Measurements from ENCODE around the gene ASPN.

The ASPN gene

DNA sequence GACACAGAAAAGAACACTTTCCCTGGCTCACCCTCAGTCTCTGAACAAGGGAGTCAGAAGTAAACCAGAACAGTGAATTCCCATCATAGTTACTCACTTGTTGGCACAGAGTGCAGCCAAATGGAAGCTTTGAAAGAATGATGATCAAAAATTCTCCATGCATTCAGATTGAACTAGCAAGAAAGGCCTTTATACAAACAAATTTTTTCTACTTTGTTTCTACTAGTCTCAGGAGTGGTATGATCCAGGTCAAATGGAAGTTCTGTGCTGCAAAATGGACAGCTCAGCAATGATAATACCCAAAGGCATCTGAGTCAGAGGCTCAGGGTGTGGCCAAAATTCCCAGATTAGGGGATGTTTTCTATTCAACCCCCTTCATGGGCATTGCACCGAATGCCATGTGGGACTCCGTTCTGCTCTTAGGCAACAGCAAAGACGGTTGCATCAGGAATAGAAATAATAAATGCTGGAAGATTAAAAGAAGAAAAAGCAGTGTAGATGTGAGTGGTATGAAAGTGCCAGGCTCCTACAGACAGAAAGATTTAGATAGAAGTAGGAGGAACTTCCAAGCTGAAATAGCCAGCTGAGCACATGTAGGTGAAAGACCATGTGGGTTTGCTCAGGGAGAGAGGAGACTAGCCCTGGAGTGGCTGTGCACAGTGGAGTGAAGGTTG, 24.0 kb upstream of the ASPN start:
- DNase-seq (ENCODE audit: low read depth, low spot score), result no peak

DNA sequence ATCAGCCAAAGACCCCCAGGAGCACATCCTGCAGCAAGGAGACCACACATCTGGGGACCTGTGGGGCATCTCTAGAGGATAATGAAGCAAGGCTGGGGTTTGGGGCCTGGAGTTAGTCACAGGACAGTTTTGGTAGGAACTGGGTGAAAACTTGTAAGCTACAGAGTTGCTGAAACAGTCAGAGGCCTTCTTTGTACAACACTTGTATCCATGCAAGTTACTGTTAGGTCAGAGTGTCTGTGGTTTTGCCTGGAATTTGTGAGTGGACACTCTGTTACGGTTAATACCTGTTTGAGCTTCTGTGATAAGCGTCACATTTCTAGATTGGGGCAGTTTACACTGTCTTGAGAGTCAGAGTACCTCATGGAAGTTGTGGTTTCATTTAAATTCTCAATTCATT, 22.6 kb upstream of the ASPN start:
- no peak for DNase-seq (ENCODE audit: low read depth, low spot score)

DNA sequence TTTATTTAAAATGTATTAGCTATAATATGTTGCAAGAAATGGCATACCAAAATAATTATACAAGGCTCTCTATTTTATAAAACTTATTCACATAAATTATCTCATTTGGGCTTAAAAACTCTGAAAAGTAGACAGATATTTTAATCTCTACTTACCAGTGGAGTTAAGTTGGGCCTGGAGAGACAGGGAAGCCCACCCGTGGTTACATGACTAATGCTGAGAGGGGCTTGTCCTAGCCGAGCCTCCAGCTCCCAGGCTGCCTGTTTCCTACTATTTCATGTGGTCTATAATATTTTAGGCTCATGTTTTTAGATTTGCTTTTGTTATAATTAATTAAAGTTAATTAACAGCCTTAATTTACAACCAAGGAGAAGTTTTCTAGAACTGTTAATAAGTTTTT, 20.9 kb upstream of the ASPN start:
- no peak for DNase-seq (ENCODE audit: low read depth, low spot score)

DNA sequence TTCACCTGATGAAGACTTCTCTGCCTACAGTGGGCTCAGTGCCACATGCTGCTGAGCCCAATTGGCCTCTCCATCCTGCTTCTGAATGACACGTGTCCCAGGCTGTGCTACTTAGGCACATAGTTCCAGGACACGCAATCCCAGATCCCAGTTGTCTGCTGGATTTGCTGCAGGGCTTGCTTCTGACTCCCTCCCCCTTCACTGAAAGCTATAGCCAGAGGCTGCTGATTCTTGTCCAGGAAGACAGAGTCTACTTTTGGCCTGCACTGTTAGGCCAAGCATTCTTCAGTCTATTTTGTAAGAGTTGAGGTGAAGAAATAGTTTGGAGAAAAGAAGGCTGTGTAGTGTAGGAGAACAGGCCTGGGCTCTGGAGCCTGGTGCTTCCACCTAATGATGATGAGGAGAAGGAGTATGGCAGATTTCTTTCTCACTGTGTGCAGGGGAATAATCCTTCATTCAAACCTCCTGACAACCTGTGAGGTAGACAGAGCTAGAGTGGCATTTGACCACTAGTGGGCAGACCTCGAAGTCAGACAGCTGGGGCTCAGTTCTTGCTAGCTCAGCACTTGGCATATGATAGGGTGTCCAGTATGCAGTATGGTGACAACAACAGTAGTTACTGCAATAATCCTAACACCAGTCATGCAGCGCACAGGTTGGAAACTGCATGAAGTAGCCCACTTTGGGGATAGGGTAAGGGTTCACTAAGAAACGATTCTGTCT, 19.5 kb upstream of the ASPN start:
- no peak for DNase-seq (ENCODE audit: low read depth, low spot score)

DNA sequence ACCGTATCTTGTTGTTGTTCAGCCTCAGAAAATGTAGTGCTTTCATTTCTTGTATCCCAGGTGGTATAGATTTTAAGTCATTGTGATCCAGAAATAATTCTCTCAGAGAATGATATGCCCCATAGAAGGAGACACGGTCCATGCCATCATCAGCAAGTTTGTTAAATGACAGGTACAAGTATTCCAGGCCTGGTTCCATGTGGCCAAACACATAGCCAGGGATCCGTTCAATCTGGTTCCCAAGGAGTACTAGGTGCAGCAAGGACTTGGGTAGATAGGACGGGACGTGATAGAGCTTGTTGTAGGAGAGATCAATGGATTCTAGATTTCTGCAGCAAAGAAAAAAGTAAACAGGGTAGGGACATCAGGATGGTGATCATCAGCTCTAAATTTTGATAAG, 18.4 kb upstream of the ASPN start:
- DNase-seq (ENCODE audit: low read depth, low spot score), result no peak

DNA sequence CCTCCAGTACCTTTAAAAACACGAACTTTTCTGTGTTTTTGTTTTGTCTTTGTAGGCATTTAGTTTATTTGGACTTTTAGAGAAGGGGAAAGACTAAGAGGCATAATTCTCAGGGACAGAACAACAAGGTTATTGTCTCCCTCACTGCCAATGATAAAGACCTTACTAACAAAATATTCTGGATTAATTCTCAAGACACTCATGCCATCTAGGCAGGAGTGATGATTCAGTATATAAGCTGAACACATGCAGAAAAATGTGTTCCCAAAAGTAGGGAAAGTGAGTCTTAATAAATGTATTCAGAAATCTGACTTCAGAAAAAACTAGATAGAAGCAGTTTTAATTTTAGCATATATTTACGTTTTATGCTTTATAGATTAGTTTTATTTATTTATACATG, 17.4 kb upstream of the ASPN start:
- DNase-seq (ENCODE audit: low read depth, low spot score), result no peak

DNA sequence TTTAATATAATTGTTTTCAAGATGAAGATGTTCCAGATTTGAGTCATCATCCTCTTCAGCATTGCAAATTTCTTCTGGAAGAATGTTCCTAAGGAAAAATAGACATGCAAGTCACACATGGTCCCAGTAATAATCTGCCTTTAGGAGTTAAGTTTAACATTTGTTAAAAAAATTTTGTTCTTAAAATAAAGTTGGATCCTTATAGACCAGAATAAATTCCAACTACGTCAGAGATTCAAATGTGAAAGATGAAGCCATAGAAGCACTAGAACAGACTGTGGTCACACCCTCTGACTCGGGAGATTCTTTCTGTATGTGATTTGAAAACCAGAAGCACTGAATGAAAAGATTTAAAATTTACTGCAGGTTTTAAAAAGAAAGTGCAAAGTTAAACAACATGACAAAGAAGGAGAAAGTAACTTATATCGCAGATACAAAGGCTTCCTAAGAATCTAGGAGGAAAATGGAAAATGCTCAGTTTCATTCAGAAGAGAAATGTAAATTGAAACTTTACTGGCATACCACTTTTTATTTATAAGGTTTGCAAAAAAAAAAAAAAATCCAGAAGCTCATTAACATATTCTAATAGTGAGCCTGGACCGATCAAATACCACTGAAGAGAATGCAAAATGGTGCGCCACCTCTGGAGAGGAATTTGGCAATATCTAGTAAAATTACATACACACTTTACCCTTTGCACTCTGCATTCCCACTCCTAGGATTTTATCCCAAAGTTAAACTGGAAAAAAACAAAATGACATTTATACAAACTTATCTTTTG, 14.3 kb upstream of the ASPN start:
- DNase-seq (ENCODE audit: low read depth, low spot score), result no peak

DNA sequence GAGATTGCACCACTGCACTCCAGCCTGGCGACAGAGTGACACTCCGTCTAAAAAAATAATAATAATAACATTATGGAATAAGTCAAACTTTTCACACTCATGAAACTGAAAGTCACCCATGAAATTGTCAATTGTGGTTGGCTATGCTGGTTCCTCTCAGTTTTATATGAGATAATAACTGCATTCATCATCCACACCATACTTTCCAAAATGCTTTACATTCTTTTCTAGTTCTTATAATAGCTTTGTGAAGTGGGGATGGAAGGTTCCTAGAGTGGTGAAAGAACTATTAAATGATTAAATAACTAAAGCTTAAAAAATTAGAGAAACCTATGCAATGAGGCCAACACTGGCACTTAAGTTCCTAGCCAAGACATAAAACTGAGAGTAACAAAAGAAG, 12.6 kb upstream of the ASPN start:
- DNase-seq (ENCODE audit: low read depth, low spot score), result no peak

DNA sequence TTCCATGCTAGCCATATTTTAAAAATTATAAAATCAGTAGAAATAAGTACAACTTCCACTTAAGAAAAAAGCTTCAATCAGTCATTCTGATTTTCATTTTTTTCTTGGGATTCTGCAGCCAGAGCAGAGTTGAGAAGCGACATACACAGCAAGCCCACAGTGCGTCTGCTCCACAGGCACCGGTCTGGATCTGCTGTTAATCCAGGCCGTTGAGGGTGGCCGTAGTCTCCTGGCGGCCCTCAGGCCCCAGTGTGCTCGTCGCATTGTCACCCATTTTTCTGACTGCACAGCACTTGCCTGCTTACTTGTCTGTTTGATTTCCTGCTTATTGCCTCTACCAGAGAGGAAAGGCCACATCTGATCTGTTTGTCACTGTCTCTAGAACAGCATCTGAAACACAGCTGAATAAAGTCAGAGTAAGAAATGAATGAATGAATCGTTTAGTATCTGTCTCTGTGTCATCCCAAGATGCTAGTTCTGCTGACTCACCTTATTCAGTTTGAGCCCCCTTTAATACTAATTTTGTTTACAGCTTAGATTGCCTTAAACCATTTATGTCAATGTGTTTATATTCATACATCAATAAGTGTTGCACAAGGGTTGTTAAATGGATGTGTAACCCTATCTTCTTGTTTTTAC, 11.6 kb upstream of the ASPN start:
- no peak for DNase-seq (ENCODE audit: low read depth, low spot score)

DNA sequence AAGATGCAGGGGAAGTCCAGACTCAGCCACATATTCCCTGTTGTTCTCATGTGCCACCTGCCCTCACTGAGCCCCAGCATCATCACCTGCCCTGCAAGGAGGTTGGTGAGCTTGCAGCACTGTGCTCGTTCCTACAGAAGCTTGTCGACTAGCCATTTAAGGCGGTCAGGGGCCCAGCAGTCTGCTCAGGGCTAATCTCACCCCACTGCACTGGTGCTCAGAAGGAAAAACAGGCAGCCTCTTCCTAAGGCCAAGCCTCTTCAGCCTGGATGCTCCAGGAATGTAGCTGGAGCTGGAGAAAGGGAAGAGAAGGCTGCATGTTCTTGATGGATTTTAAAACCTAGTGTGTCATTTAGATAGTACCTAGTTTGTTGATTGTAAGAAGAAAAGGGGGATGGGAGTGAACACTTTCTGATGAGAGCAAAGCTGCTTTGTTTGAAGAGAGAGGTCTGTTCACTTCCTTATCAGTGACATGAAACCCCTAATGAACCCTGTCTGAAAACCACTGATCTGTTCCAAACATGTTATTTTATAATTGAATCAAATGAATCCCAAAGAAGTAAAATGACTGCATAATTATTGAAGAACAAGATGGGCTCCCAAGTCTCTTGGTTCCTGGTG, 10.6 kb upstream of the ASPN start:
- DNase-seq (ENCODE audit: low read depth, low spot score), result no peak

DNA sequence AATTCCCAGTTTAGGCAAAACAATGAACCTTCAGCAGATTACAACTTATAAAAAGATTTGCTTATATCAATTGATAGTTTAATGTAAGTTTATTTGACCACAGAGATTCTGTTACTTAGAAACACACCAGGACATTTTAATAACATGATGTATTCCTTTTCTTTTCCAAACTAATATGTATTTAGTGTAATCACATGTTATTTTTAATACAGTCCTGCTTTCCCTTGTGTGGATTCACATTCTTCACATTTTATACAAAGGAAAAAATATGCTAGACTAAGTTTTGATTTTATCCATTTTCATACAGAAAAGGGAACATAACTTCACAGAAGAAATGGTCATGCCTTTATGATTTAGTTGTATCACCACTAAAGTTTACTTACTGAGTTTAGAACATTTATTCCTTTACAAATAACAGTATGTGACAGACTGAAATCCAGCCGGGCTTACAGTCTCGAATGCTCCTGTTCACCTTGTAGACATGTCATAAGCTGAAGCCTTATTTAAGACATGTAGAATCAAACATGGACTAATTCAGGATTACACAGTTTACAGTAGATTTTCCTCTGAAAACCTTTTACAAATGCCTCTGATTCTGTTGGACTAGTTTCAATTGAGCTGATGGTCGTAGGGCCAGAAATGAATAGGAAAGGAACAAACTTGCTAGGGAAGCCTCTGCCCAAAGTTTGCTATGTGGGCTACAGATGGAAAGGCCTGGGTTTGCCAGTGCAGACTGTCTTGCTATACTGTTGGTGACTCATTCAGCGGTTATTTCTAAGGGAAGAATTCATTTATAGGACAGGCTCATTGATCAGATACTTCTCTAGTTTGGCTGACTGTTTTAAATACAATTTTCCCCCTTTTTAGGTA, 6.6 kb upstream of the ASPN start:
- DNase-seq (ENCODE audit: low read depth, low spot score), result no peak

DNA sequence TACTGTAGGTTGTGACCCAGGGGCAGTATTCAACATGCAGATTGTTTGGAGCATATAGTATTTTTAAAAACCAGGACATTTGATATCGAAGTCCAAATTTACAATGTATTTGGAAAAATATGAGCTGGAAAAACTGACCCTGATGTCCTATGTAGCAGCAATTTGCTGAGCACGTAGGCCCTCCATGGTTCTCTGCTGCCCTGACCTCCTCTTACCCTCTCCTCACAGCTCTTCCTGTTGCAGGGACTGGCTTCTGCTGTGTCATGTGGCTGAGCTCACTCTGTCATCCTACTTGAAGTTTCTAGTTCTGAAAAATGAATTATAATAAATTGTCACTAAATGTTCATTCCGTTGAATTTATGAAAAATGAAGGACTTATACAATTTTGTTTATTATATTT, 4.1 kb upstream of the ASPN start:
- DNase-seq (ENCODE audit: low read depth, low spot score), result no peak

DNA sequence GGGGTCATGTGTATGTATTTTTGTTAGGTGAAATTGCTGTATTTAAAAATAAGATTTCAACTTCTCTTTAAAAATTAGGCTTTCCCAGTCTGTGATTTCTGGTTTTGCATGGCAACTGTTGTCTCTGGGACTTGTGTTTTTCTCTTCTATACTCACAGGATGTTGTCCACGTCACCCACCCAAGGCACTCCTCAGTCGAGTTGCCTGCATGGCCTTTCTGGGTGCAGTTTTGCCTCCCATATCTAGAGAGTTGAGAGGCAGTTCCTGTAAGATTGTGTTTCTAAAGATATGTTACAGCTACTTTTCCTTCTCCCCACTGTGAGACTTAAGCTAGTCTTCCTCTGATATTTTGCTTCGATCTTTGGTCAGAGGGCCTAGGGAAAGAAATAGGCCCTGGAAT, 2.3 kb upstream of the ASPN start:
- no peak for DNase-seq (ENCODE audit: low read depth, low spot score)

DNA sequence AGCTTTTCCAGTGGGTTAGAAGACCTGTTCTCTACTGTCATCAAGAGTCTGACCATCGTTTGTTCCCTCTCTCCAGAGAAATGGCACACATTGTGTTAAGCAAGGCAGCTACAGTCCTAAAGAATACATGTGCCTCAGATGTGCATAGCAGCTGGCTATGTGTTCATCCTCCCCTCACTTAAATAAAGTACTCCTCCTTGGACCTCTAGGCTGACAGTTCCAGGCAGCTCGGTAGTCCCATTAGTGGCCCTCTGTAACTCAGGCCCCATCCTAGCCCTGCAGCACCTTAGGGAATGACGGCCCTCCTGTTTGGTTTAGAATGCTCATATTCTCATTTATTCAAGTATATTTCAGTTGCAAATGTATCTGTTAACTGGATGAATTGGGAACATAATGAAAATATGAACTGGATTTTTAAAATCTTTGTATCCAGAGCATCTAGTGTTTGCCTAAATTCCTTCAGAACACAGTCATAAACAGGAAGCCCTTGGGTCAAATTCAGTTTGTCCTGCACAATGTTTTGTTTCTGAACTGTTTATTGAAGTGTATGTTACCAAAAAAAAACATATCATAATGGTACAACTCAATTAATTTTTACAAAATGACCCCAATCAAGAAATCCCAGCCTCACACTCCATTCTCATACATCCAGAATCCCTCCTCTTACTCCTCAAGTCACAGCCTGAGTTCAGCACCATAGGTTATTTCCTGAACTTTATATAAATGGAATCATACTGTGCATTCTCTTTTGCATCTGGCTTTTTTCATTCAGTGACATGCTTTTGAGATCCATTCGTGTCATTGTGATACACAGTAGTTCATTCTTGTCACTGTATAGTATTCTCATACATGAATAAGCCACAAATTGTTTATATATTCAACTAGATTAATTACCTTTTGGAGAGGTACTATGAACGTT, 1.6 kb upstream of the ASPN start:
- DNase-seq (ENCODE audit: low read depth, low spot score), result no peak

DNA sequence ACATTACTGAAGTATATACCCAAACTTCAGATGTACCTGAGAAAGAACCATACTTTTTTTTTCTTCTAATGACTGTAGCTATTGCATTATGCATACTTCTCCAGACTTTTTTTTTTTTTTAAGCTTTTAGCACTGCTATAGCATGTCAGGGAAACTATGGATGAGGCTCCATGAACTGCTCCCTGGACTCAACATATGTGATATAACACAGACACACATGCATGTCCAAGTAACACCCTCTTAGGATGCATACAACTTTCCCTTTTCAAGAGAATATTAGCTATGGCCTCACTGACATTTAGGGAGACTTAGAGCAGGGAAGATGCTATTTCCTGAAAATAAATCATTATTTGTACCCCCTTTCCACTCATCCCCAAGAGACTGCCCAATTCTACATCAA, 499 bp upstream of the ASPN start:
- DNase-seq (ENCODE audit: low read depth, low spot score), result no peak

DNA sequence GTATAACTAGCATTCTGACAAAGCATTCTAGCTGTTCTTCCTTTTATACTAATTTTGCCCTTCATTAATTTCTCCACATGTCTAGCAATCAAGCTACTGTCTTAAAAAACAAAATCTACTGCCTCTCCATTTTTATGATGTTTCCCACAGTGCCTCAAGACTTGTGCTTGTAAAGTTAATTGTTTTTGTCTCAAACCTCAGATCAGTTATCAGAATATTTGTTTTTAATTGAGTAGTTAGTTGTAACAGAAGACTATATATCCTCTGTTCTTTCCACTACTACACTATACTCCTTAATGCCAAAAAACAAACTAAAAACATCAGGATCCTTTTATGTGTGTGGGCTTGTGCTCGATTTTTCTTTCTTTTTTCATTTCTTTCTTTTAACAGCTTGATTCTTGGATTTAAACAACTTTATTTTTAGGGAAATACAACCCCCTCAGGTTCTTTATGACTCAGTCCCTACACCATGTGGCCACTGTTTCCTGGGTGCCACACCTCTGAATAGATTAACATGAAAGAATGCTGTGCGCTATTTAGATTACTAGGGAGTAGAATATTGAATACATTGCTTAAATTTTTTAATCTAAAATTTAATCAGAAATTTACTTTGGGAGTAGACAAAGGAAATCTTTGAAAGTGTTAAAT, 1.2 kb downstream of the ASPN start:
- DNase-seq (ENCODE audit: low read depth, low spot score), result no peak

DNA sequence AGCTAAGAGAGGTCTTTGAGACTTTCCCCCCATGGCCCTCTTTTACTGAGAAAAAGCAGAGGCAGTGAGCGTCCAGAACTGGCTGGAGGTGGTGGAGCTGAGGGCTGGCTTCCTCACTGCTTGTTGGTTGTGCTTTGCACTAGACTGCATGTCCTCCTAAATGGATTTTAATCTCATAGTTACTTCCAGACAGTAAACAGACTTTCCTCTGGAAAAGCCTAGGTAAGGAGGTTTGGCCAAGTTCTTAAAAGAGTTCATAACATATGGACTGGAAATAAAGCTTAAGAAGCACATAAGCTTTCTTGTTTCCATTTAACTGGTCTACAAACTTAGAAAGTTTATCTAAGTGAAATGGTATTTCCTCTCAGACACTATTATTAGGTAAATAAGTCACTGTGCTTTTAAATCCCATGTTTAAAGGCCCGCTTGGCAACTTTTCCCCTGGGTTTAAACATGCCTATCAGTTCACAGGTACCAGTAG, 2.0 kb downstream of the ASPN start:
- DNase-seq (ENCODE audit: low read depth, low spot score), result no peak

DNA sequence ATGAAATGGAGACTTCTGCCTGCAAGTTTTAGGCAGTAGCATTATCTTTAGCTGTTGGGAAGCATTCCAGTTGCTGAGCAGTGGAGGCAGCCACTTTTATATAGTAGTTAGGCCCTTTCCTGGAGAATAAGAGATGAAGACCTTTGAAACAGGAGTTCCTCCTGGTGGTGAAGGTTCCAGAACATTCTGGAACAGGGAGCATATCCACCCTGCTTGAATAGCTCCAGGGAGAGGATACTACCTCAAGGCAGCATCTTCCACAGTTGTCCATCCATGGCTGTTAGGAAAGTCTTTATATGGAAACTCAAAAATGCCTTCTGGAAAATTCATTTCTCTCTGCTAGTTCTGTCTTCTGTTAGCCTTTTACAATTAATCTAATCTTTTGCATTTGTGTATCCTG, 3.0 kb downstream of the ASPN start:
- DNase-seq (ENCODE audit: low read depth, low spot score), result no peak

DNA sequence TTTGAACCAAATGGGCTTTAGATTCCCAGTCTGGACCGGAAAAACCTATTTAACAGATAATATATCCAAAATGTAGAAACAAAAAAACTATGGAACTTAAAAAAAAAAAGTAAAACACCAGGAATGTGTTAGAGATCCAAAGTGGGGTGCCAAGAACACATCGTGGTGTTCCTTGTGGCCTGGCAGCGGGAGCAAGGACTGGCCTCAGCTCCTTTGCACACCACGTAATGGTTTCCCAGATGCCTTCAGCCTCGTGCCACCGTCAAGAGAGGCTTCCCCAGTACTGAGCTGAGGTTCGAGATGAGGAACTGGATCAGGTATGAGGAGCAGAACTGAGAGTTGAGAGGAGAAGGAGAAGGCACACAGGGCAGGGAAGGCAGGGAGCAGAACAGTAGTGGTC, 3.5 kb downstream of the ASPN start:
- DNase-seq (ENCODE audit: low read depth, low spot score), result no peak

Measured in activated naive CD8-positive, alpha-beta T cell treated with anti-CD3 and anti-CD28 coated beads, Interleukin-2, amount 50 U/mL, for 16 hours (primary cell).